ENCODE measurements around the gene SMPD1.

DNA sequence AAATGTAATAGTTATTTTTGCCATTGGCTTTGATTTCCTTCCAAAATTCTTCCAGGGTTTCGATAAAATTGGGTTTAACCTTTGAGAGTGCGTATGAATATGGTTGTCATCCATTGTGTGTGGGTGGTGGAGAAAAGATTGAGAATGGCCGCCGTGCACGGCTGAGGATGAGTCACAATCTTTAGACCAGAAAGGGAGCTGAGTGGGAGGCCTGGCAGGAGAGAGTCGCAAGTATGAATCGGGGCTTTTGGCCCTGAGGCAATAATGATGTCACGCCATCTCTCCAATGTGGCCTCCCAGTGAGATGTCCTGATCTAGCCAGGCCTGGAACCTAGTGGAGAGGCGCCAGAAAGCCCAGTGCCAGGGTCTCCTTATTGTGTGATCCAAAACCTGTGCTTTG lies 33.1 kb upstream of the SMPD1 start:
- TF ChIP-seq, protein P1, sequence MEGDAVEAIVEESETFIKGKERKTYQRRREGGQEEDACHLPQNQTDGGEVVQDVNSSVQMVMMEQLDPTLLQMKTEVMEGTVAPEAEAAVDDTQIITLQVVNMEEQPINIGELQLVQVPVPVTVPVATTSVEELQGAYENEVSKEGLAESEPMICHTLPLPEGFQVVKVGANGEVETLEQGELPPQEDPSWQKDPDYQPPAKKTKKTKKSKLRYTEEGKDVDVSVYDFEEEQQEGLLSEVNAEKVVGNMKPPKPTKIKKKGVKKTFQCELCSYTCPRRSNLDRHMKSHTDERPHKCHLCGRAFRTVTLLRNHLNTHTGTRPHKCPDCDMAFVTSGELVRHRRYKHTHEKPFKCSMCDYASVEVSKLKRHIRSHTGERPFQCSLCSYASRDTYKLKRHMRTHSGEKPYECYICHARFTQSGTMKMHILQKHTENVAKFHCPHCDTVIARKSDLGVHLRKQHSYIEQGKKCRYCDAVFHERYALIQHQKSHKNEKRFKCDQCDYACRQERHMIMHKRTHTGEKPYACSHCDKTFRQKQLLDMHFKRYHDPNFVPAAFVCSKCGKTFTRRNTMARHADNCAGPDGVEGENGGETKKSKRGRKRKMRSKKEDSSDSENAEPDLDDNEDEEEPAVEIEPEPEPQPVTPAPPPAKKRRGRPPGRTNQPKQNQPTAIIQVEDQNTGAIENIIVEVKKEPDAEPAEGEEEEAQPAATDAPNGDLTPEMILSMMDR (conservative IDR thresholded peaks at IDR 0.05; ENCODE audit: low read length): no peak
- no peak for TF ChIP-seq EZH2phosphoT487 (IDR thresholded peaks at IDR 0.05; ENCODE audit: borderline replicate concordance)

All from Loucy (cell line).